Ascending aorta (tissue), 2 donors: ENCODE data around the gene ADAMTS14. TPM values are rescaled to one million over a fixed set of nuclear protein-coding genes. Genes with fewer than 3 reads are reported as not detected.

ENCODE experiments used
- DNase-seq, 2 donors: peaks; one replicate each; pipeline ENCODE4 v3.0.0-alpha.2; 2019; ENCODE audit warnings: low spot score in 2 of 2
- H3K27ac ChIP-seq, 2 donors: fragments of 200-600 bp; sonication (generic); one replicate each; pipeline ENCODE4 v1.5.1; 2016 to 2017; ENCODE audit warnings: mild to moderate bottlenecking in 1 of 2
- H3K27me3 ChIP-seq: fragments of 200-600 bp; sonication (generic); one replicate; pipeline ENCODE4 v1.5.1; 2017
- H3K36me3 ChIP-seq, 2 donors: fragments of 200-600 bp; sonication (generic); one replicate each; pipeline ENCODE4 v1.5.1; 2016
- H3K4me1 ChIP-seq, 2 donors: fragments of 200-600 bp; sonication (generic); one replicate each; pipeline ENCODE4 v1.5.1; 2016 to 2017; ENCODE audit warnings: mild to moderate bottlenecking in 1 of 2
- H3K4me3 ChIP-seq, 2 donors: fragments of 200-600 bp; sonication (generic); one replicate each; pipeline ENCODE4 v1.5.1; 2016 to 2017; ENCODE audit warnings: mild to moderate bottlenecking in 1 of 2
- H3K9me3 ChIP-seq, 2 donors: fragments of 200-600 bp; sonication (generic); one replicate each; pipeline ENCODE4 v1.5.1; 2016
- intact Hi-C: fragments of 100-400 bp; cut with DNase I; formaldehyde crosslinking; loops from one replicate; pipeline ENCODE4 v1.15.1; 2023
- total RNA-seq: library from RNA; depleted of rRNA; stranded (reverse); fragments of >200 nt; gene quantifications from one replicate; pipeline ENCODE4 v1.1.0, GENCODE V29; 2016
- TF ChIP-seq, protein P1 (sequence below), 3 experiments: fragments of 200-600 bp in 2 of 3; fragments of 450-650 bp in 1 of 3; sonication (generic) in 2 of 3; IDR thresholded peaks; one replicate each; pipeline ENCODE4 v1.5.1; 2016 to 2019; ENCODE audit warnings: antibody characterized with exemption in 3 of 3, mild to moderate bottlenecking in 1 of 3, moderate library complexity in 1 of 3

ADAMTS14 gene
- total RNA-seq, 1 donor from 2014 or later, result 0.32 TPM

DNA sequence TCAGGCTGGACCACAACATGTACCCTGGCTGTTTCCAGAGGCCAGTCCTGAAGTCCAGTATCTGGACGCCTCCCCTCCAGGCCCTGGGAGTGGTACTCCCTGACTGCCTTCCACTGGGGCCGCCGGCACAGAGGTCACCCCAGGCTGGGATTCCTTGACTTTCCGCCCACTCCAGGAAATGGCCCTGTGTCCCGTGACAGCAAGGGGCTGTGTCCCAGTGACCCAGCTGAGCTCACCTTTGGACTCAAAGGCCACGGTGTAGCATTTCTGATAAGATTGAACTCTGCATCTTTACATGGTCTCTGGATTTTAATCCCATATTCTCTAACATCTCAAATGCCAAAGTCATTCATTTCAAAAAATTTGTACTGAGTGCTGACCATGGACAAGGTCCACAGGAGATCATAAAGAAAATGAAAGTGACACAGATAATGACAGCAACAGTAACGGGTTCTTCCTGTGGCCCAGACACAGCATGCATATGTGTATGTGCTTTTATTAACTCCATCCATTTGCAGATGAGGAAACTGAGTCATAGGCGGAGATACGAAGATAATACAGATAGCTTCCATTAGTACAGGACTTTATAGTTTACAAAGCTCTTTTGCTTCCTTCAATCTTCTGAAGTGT, 5.4 kb downstream of the ADAMTS14 start:
- H3K27ac ChIP-seq, result no peak overlapping the region
- H3K9me3 ChIP-seq, result no peaks in the 10 kb centered on the region
- H3K36me3 ChIP-seq, result no peaks in the 10 kb centered on the region
- no peaks in the 10 kb centered on the region for H3K27me3 ChIP-seq
- intact Hi-C loops, result no loop called here
- no peak overlapping the region for H3K4me3 ChIP-seq
- peaks cover under 1 to 1% of the 10 kb centered on the region in 2 donors for H3K4me1 ChIP-seq
- TF ChIP-seq, protein P1, sequence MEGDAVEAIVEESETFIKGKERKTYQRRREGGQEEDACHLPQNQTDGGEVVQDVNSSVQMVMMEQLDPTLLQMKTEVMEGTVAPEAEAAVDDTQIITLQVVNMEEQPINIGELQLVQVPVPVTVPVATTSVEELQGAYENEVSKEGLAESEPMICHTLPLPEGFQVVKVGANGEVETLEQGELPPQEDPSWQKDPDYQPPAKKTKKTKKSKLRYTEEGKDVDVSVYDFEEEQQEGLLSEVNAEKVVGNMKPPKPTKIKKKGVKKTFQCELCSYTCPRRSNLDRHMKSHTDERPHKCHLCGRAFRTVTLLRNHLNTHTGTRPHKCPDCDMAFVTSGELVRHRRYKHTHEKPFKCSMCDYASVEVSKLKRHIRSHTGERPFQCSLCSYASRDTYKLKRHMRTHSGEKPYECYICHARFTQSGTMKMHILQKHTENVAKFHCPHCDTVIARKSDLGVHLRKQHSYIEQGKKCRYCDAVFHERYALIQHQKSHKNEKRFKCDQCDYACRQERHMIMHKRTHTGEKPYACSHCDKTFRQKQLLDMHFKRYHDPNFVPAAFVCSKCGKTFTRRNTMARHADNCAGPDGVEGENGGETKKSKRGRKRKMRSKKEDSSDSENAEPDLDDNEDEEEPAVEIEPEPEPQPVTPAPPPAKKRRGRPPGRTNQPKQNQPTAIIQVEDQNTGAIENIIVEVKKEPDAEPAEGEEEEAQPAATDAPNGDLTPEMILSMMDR (IDR thresholded peaks at IDR 0.05), result no peak
- no peak for DNase-seq

DNA sequence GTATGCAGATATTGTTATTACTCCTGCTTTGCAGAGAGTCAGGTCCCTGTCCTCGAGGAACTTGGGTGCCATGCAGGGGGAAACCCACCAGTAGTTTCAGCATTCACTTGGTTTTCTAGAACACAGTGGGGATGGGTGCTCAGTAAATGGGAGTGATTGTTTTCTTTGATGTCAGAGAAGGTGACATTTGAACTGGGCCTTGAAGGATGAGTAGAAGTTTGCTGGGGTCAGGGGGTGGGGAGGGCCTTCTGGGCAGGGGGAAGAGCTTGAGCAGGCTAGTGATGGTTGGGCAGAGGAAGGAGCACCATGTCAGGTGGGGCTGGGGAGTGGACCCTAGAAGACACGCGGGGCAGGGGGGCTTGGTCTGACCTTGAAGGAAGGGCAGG, 5.9 kb downstream of the ADAMTS14 start:
- intact Hi-C loops, result no loop called here
- Histone ChIP-seq H3K27me3 (no peaks in the 10 kb centered on the region), H3K27ac (no peak overlapping the region), H3K4me3 (no peak overlapping the region), H3K9me3 (no peaks in the 10 kb centered on the region), H3K4me1 (no peaks in the 10 kb centered on the region), H3K36me3 (no peaks in the 10 kb centered on the region)
- DNase-seq, result no peak
- TF ChIP-seq, protein P1 (IDR thresholded peaks at IDR 0.05), result no peak

DNA sequence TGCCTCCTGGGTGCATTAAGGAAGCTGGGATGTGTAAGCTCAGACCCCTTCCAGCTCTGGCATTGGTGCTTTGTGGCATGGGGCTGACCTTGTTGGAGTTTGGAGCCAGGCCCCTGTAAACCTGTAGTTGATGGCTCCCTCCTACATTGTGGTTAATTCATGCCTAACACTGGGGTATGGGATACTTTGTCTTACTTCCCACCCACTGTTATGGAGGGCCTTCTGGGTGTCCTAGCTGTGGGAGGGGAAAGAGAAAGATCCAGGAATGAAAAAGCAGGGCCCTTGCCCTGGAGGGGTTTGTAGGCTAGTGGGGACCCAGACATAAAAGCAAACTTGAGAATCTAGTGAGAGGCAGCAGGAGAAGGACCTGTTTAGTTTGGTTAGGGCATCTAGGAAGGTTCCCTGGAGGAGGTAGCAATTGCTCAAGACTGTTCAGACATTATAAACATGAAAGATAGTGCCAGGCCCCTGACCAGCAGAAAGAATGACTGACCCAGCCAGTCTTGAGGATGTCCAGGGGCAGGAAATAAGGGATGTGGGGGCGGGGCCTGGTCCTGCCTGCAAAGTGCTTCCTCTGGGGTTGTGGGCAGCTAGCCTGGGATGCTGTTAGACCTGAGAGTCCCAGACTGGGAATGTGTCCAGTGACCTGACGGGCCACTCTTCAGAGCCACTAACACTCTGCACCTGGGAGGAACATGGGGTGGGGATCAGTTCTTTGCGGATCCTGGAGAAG, 6.6 kb downstream of the ADAMTS14 start:
- Histone ChIP-seq H3K36me3 (no peaks in the 10 kb centered on the region), H3K4me3 (no peak overlapping the region), H3K27ac (no peak overlapping the region), H3K27me3 (no peaks in the 10 kb centered on the region), H3K9me3 (no peaks in the 10 kb centered on the region), H3K4me1 (no peaks in the 10 kb centered on the region)
- TF ChIP-seq, protein P1 (IDR thresholded peaks at IDR 0.05), result no peak
- no peak for DNase-seq
- intact Hi-C loops, result no loop called here

DNA sequence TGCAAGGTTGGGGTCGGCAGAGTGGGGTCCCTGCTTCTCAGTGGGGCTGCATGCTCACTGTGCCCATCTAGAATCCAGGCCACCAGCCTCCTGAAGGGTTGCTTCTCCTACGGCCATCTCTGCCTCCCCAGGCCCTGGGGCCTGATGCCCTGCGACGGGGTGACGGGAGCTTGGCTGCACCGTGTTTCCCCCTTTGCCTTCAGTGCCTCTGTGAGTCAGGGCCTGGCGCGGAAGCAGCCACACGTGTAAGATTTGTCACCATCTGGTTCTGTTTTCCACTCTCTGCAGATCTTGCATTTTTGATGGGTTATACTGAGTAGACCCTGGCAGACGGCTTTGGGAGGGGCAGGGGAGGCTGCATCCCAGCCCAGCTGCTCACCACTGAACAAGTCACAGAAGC, 7.2 kb downstream of the ADAMTS14 start:
- no peaks in the 10 kb centered on the region for H3K27me3 ChIP-seq
- H3K4me1 ChIP-seq, result no peaks in the 10 kb centered on the region
- no peaks in the 10 kb centered on the region for H3K9me3 ChIP-seq
- H3K27ac ChIP-seq, result no peak overlapping the region
- H3K4me3 ChIP-seq, result no peak overlapping the region
- TF ChIP-seq, protein P1 (IDR thresholded peaks at IDR 0.05), result no peak
- H3K36me3 ChIP-seq, result no peaks in the 10 kb centered on the region
- intact Hi-C loops, result no loop called here
- DNase-seq, result no peak

DNA sequence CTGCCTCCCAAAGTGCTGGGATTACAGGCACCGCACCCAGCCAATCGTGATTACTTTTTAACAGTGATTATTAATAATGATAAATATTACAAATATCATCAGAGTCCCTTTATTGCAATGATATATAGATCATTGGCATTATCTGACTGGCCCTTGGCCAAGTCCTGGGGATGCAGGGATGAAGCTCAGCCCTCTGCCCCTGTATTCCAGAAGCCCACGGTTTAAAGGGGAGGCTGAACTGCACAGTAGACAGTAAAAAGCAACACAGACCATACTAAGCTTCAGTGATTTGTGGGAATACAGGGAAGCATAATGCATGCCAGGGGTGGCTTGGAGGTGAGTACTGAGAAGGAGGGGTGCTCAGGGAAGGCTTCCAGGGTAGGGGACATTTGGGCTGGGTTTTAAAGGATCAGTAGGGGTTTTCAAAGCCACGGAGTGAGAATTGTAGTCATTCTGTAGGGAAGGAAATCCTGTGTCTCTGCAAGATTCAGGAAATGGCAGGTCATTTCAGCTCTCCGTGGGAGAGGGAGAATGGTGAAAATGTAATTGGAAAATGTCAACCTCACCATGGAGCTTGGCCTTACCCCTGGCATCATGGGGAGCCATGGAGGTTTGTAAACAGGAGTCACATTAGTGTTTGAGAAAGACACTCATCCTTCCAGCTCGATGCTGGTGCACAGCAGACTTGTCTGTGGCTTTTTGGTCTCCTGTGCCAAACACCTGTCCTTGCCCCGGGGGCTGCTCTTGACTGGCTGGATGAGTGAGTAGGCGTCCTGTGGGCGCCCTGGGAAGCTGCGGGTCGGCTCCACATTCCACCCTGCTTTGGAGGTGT, 8.8 kb downstream of the ADAMTS14 start:
- no peaks in the 10 kb centered on the region for H3K9me3 ChIP-seq
- no peaks in the 10 kb centered on the region for H3K36me3 ChIP-seq
- H3K27ac ChIP-seq, result no peak overlapping the region
- intact Hi-C loops, result no loop called here
- H3K27me3 ChIP-seq, result no peaks in the 10 kb centered on the region
- TF ChIP-seq, protein P1 (IDR thresholded peaks at IDR 0.05), result no peak
- no peaks in the 10 kb centered on the region for H3K4me1 ChIP-seq
- no peak overlapping the region for H3K4me3 ChIP-seq
- DNase-seq, result no peak
